Measurements from ENCODE around the gene FRMD4A. TPM values are rescaled to one million over a fixed set of nuclear protein-coding genes. Genes with fewer than 3 reads are reported as not detected.

FRMD4A gene
- polyA plus RNA-seq, 1 of the 3 experiments (the other 2 are of a cell fraction) = 37.7 TPM

GRCh38 chr10:13660551-13660920 lies 670.2 kb downstream of the FRMD4A start:
- Histone ChIP-seq H3K27ac (ENCODE audit: low read depth in 2 of 2, low read length in 1 of 2) (peak overlapping the region in 1 of 2 experiments; percentile 52; a peak in 2 of 4 replicates), H3K36me3 (replicated peaks in 1 of 2; ENCODE audit: control insufficient read depth in 1 of 2, insufficient read depth in 2 of 2, low read length in 1 of 2) (peaks cover 38 to 53% of the 10 kb centered on the region in 2 experiments), H3K4me1 (ENCODE audit: control insufficient read depth in 1 of 2, insufficient read depth in 2 of 2, low read depth in 1 of 2, low read length in 1 of 2) (peaks cover 3 to 14% of the 10 kb centered on the region in 2 experiments; a peak in 2 of 4 replicates), H4K20me1 (ENCODE audit: insufficient read depth) (no peaks in the 10 kb centered on the region), H3K27me3 (ENCODE audit: insufficient read depth) (no peaks in the 10 kb centered on the region), H3K9ac (no peak overlapping the region), H3F3A (replicated peaks; ENCODE audit: insufficient read depth) (peaks cover 18% of the 10 kb centered on the region), H3K9me3 (no peaks in the 10 kb centered on the region), H3K79me2 (ENCODE audit: insufficient read depth) (peaks cover 7% of the 10 kb centered on the region), H3K9me2 (no peaks in the 10 kb centered on the region), H2AFZ (ENCODE audit: low read depth) (no peak overlapping the region), H3K4me3 (ENCODE audit: low read depth in 2 of 2, low read length in 1 of 2) (no peak overlapping the region), H3K4me2 (peak overlapping the region; percentile 18; the same call in 1 of the 2 replicates)
- no peak for DNase-seq
- TF ChIP-seq PBX3 (IDR thresholded peaks at IDR 0.05) (peak; percentile 56), NRF1 (IDR thresholded peaks at IDR 0.05; ENCODE audit: low read depth, low read length) (no peak)
- POLR2A ChIA-PET = no interaction called here
- 68% methylated on average over 7 of the region's 7 CpGs for WGBS (ENCODE audit: low lambda C conversion rate)
- CTCF ChIA-PET = interaction anchor here (0.8 to 2.9 kb wide), 22 partner anchors 9 to 436 kb away, joined by 3 to 21 read pairs (median 6); no protein-coding TSS in a partner anchor

- Histone ChIP-seq H3K36me3 (replicated peaks in 1 of 2; ENCODE audit: control insufficient read depth in 1 of 2, insufficient read depth in 2 of 2, low read length in 1 of 2) (peaks cover 43 to 55% of the 10 kb centered on the region in 2 experiments), H2AFZ (ENCODE audit: low read depth) (no peak overlapping the region), H3K4me2 (peak overlapping the region; percentile 18; the same call in 1 of the 2 replicates), H3K27ac (ENCODE audit: low read depth in 2 of 2, low read length in 1 of 2) (peak overlapping the region; percentile 23 to 52; a peak in 2 of 4 replicates), H3K9me2 (no peaks in the 10 kb centered on the region), H3K4me1 (ENCODE audit: control insufficient read depth in 1 of 2, insufficient read depth in 2 of 2, low read depth in 1 of 2, low read length in 1 of 2) (peaks cover 3 to 14% of the 10 kb centered on the region in 2 experiments; a peak in 2 of 4 replicates), H3K27me3 (ENCODE audit: insufficient read depth) (no peaks in the 10 kb centered on the region), H4K20me1 (ENCODE audit: insufficient read depth) (no peaks in the 10 kb centered on the region), H3K9ac (no peak overlapping the region), H3F3A (replicated peaks; ENCODE audit: insufficient read depth) (peaks cover 23% of the 10 kb centered on the region), H3K9me3 (no peaks in the 10 kb centered on the region), H3K4me3 (ENCODE audit: low read depth in 2 of 2, low read length in 1 of 2) (peak overlapping the region in 1 of 2 experiments; percentile 41; a peak in 1 of 4 replicates), H3K79me2 (ENCODE audit: insufficient read depth) (peaks cover 7% of the 10 kb centered on the region)
- peak; percentile 89 for TF ChIP-seq RAD21 (IDR thresholded peaks at IDR 0.05; ENCODE audit: low read length)
- no peak for TF ChIP-seq SIN3A (IDR thresholded peaks at IDR 0.05; ENCODE audit: borderline replicate concordance, low read depth, low read length)
- no peak for TF ChIP-seq USF1 (IDR thresholded peaks at IDR 0.05; ENCODE audit: borderline replicate concordance, low read depth)
- TF ChIP-seq CTCF (IDR thresholded peaks at IDR 0.05) = peak; percentile 97
- peak; percentile 8 for TF ChIP-seq CHD2 (IDR thresholded peaks at IDR 0.05; ENCODE audit: low read length, partially characterized antibody)
- no peak for TF ChIP-seq JUND (IDR thresholded peaks at IDR 0.05)
- peak; percentile 91 for TF ChIP-seq SMC3 (IDR thresholded peaks at IDR 0.05; ENCODE audit: low read depth, low read length)
- TF ChIP-seq IRF3 (IDR thresholded peaks at IDR 0.05; ENCODE audit: low read depth, low read length) = no peak
- no peak for TF ChIP-seq RCOR1 (IDR thresholded peaks at IDR 0.05; ENCODE audit: low read length)
- no peak for TF ChIP-seq USF2 (IDR thresholded peaks at IDR 0.05; ENCODE audit: borderline replicate concordance, low read depth, low read length)
- ChIA-PET POLR2A (no interaction called here), CTCF (interaction anchor here (0.5 to 2.9 kb wide), 40 partner anchors 9 to 437 kb away, joined by 3 to 21 read pairs (median 4); no protein-coding TSS in a partner anchor)
- peak; percentile 88 for DNase-seq
- 44% methylated on average over 19 of the region's 19 CpGs for WGBS (ENCODE audit: low lambda C conversion rate)
Measured at GRCh38 chr10:13659887-13660550, 670.7 kb downstream of the FRMD4A start.
